ENCODE data around the gene CX3CR1.
"Not testable (repeated sequence)": the region's sequence is repeated elsewhere in the genome, so short reads cannot be mapped to it uniquely, and the experiment has no call there.

Gene CX3CR1

GRCh38 chr3:39322936-39323335, 43.1 kb upstream of the CX3CR1 start:
- Histone ChIP-seq H3K9me3 (ENCODE audit: control insufficient read depth, insufficient read depth, low read length) (no peaks in the 10 kb centered on the region), H3K36me3 (ENCODE audit: control insufficient read depth, low read length) (no peaks in the 10 kb centered on the region), H3K79me2 (ENCODE audit: control insufficient read depth, low read length) (no peaks in the 10 kb centered on the region), H3K27ac (ENCODE audit: low read depth, low read length) (no peak overlapping the region), H3K4me3 (ENCODE audit: low read length) (no peak overlapping the region), H4K20me1 (ENCODE audit: control insufficient read depth, insufficient read depth, low read depth, low read length) (no peaks in the 10 kb centered on the region), H3F3A (ENCODE audit: control insufficient read depth, insufficient read depth) (no peaks in the 10 kb centered on the region), H3K4me2 (ENCODE audit: low read length) (no peak overlapping the region), H3K27me3 (ENCODE audit: control insufficient read depth, low read length) (peaks cover 20% of the 10 kb centered on the region), H3K4me1 (ENCODE audit: control insufficient read depth, low read length) (no peaks in the 10 kb centered on the region), H3K9me2 (replicated peaks; ENCODE audit: control insufficient read depth, low read length) (no peaks in the 10 kb centered on the region; the same call in 1 of the 2 replicates)
- TF ChIP-seq, protein P1, sequence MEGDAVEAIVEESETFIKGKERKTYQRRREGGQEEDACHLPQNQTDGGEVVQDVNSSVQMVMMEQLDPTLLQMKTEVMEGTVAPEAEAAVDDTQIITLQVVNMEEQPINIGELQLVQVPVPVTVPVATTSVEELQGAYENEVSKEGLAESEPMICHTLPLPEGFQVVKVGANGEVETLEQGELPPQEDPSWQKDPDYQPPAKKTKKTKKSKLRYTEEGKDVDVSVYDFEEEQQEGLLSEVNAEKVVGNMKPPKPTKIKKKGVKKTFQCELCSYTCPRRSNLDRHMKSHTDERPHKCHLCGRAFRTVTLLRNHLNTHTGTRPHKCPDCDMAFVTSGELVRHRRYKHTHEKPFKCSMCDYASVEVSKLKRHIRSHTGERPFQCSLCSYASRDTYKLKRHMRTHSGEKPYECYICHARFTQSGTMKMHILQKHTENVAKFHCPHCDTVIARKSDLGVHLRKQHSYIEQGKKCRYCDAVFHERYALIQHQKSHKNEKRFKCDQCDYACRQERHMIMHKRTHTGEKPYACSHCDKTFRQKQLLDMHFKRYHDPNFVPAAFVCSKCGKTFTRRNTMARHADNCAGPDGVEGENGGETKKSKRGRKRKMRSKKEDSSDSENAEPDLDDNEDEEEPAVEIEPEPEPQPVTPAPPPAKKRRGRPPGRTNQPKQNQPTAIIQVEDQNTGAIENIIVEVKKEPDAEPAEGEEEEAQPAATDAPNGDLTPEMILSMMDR (IDR thresholded peaks at IDR 0.05; ENCODE audit: low read depth, low read length, poor library complexity, severe bottlenecking) = no peak
- no peak for TF ChIP-seq EZH2phosphoT487 (IDR thresholded peaks at IDR 0.05; ENCODE audit: borderline replicate concordance, low read length)

DNA sequence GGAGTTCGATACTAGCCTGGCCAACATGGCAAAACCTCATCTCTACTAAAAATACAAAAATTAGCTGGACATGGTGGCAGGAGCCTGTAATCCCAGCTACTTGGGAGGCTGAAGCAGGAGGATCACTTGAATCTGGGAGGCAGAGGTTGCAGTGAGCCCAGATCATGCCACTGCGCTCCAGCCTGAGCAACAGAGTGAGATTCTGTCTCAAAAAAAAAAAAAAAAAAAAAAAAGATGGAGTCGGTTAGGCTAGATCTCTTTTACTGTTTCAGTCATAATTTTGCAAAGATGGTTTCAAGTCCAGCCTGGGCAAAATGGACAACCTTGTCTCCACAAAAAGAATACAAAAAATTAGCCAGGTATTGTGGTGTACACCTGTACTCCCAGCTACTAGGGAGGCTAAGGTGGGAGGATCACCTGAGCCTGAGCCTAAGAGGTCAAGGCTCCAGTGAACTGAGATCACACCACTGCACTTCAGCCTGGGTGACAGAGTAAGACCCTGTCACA, 42.4 kb upstream of the CX3CR1 start:
- H3K4me3 ChIP-seq (ENCODE audit: low read length); H3K9me2 ChIP-seq (replicated peaks; ENCODE audit: control insufficient read depth, low read length); H3K27ac ChIP-seq (ENCODE audit: low read depth, low read length): not testable (repeated sequence)

GRCh38 chr3:39321574-39321983, 41.7 kb upstream of the CX3CR1 start:
- not testable (repeated sequence) for H3K27ac ChIP-seq (ENCODE audit: low read depth, low read length); H3K79me2 ChIP-seq (ENCODE audit: control insufficient read depth, low read length); H4K20me1 ChIP-seq (ENCODE audit: control insufficient read depth, insufficient read depth, low read depth, low read length); H3K9me2 ChIP-seq (replicated peaks; ENCODE audit: control insufficient read depth, low read length); H3K4me2 ChIP-seq (ENCODE audit: low read length); H3K27me3 ChIP-seq (ENCODE audit: control insufficient read depth, low read length); H3K4me3 ChIP-seq (ENCODE audit: low read length); H3K9me3 ChIP-seq (ENCODE audit: control insufficient read depth, insufficient read depth, low read length); H3K4me1 ChIP-seq (ENCODE audit: control insufficient read depth, low read length); H3F3A ChIP-seq (ENCODE audit: control insufficient read depth, insufficient read depth); H3K36me3 ChIP-seq (ENCODE audit: control insufficient read depth, low read length)

More for the DNA sequence above, 42.4 kb upstream of the CX3CR1 start:
- H3K79me2 ChIP-seq (ENCODE audit: control insufficient read depth, low read length); H3K4me1 ChIP-seq (ENCODE audit: control insufficient read depth, low read length); H3K36me3 ChIP-seq (ENCODE audit: control insufficient read depth, low read length); H3K4me2 ChIP-seq (ENCODE audit: low read length); H3K9me3 ChIP-seq (ENCODE audit: control insufficient read depth, insufficient read depth, low read length); H3F3A ChIP-seq (ENCODE audit: control insufficient read depth, insufficient read depth); H4K20me1 ChIP-seq (ENCODE audit: control insufficient read depth, insufficient read depth, low read depth, low read length): not testable (repeated sequence)
- H3K27me3 ChIP-seq (ENCODE audit: control insufficient read depth, low read length) = peaks cover 14% of the 10 kb centered on the region

DNA sequence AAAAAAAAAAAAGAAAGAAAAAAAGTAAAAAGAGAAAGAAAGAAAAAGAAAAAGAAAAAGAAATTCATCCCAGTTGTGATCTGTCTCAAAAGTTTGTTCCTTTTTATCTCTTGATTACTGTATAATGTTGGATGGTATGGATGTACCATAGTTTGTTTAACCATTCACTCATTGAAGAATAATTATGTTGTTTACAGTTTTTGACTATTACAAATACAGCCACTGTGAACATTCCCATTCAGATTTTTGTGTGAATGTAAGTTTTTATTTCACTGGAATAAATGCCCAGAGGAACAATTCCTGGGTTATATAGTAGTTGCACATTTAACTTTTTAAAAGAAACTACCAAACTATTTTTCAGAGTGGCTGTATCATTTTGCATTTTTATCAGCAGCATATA, 39.4 kb upstream of the CX3CR1 start:
- Histone ChIP-seq H3K9me3 (ENCODE audit: control insufficient read depth, insufficient read depth, low read length) (peaks cover 7% of the 10 kb centered on the region; the same call in 1 of the 2 replicates), H3K4me2 (ENCODE audit: low read length) (no peak overlapping the region), H3K9me2 (replicated peaks; ENCODE audit: control insufficient read depth, low read length) (no peaks in the 10 kb centered on the region), H3K79me2 (ENCODE audit: control insufficient read depth, low read length) (no peaks in the 10 kb centered on the region), H3K36me3 (ENCODE audit: control insufficient read depth, low read length) (no peaks in the 10 kb centered on the region), H3K27ac (ENCODE audit: low read depth, low read length) (no peak overlapping the region), H3F3A (ENCODE audit: control insufficient read depth, insufficient read depth) (no peaks in the 10 kb centered on the region), H4K20me1 (ENCODE audit: control insufficient read depth, insufficient read depth, low read depth, low read length) (no peaks in the 10 kb centered on the region), H3K4me1 (ENCODE audit: control insufficient read depth, low read length) (no peaks in the 10 kb centered on the region), H3K27me3 (ENCODE audit: control insufficient read depth, low read length) (0 out of 2 replicates have a peak, but pooled peaks cover 3% of the 10 kb centered on the region), H3K4me3 (ENCODE audit: low read length) (no peak overlapping the region)
- TF ChIP-seq, protein P1 (IDR thresholded peaks at IDR 0.05; ENCODE audit: low read depth, low read length, poor library complexity, severe bottlenecking) = no peak
- TF ChIP-seq EZH2phosphoT487 (IDR thresholded peaks at IDR 0.05; ENCODE audit: borderline replicate concordance, low read length) = no peak
